HG02678 (cell line): Measurements from ENCODE around the gene PRKCSH.

Source experiments
- ATAC-seq: cut with Tn5 transposase; IDR thresholded peaks from one replicate; pipeline ENCODE4 v1.9.1; 2021; ENCODE audit warnings: mild to moderate bottlenecking, moderate library complexity; ENCODE audit not compliant: unreplicated experiment

The PRKCSH gene

GRCh38 chr19:11499220-11499726 lies 63.8 kb downstream of the PRKCSH start:
- ATAC-seq, result no peak

- no peak for ATAC-seq
Observed at GRCh38 chr19:11499890-11500420, 64.5 kb downstream of the PRKCSH start.
